GM21390 (cell line): ENCODE data around the gene TMEM151B.

Experiments
- ATAC-seq: cut with Tn5 transposase; IDR thresholded peaks from one replicate; pipeline ENCODE4 v1.9.1; 2021; ENCODE audit not compliant: unreplicated experiment

TMEM151B gene

DNA sequence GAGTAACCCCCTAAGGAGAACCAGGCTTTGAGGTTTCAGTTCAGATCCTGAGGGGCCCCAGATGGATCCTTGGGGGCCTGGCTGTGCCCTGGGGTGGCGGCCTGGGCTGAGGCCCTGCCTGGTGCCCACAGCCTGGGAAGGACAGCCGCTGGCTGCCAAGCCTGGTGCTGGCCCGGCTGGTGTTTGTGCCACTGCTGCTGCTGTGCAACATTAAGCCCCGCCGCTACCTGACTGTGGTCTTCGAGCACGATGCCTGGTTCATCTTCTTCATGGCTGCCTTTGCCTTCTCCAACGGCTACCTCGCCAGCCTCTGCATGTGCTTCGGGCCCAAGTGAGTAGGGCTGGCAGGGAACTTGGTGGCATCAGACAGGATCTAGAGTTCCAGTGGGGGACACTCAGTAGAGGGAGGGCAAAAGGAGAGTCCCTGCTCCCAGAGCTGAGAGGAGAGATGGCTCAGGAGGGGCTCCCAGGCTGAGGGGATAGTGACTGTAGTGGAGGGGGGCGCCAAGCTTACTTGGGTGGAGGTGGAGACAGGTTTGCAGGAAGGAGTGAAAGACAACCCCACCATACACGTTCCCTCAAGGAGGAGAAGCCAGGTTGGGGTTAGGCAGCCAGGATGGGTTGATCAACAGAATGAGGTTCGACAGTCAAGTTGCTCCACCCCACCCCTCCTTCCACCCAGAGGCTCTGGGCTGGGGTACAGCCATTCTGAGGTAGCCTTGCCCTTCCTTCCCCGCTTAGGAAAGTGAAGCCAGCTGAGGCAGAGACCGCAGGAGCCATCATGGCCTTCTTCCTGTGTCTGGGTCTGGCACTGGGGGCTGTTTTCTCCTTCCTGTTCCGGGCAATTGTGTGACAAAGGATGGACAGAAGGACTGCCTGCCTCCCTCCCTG, 37.3 kb upstream of the TMEM151B start:
- ATAC-seq: no peak

DNA sequence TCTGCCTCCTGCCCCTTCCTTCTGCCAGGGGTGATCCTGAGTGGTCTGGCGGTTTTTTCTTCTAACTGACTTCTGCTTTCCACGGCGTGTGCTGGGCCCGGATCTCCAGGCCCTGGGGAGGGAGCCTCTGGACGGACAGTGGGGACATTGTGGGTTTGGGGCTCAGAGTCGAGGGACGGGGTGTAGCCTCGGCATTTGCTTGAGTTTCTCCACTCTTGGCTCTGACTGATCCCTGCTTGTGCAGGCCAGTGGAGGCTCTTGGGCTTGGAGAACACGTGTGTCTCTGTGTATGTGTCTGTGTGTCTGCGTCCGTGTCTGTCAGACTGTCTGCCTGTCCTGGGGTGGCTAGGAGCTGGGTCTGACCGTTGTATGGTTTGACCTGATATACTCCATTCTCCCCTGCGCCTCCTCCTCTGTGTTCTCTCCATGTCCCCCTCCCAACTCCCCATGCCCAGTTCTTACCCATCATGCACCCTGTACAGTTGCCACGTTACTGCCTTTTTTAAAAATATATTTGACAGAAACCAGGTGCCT, 36.6 kb upstream of the TMEM151B start:
- ATAC-seq: no peak

DNA sequence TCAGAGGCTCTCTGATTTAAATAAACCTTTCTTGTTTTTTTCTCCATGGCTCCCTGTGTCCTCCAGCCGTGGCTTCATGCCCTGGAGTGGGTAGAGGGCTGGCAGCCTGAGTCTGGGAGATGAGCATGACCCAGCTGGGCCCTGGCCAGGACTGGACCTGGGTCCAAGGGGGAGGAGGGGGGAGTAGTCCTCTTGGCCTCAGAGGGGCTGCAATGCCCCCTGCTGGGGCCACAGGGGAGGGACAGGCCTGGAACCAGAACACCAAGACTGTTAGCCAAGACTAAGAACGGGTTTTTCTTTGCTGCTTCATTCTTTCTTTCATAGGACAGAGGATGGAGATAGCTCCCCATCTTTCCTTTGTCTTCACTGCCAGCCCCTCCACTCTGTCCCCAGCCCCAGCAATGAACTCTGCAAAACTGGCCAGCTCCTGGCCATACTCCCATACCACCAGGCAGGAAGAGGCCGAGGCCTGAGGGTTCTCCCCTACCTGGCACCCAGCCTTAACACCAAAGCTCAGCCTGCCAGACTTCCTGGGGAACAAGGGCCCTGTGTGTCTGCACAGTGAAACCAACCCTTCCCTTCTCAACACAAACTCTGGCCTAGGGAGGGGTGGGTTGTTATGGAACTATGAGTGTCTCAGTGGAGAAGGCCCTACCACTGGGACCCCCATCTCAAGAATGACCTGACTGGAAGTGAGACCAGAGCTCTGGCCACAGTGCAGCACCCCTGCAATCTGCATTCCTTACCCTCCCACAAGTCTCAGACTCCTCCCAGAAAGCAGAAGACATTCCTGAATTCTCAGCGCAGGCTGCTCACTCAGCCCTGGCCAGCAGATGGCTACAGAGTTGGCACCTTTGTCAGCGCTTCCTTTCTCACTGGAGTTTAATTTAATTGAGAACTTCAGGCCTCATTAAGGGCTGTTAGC, 35.9 kb upstream of the TMEM151B start:
- no peak for ATAC-seq

GRCh38 chr6:44235269-44235668, 35.0 kb upstream of the TMEM151B start:
- no peak for ATAC-seq

DNA sequence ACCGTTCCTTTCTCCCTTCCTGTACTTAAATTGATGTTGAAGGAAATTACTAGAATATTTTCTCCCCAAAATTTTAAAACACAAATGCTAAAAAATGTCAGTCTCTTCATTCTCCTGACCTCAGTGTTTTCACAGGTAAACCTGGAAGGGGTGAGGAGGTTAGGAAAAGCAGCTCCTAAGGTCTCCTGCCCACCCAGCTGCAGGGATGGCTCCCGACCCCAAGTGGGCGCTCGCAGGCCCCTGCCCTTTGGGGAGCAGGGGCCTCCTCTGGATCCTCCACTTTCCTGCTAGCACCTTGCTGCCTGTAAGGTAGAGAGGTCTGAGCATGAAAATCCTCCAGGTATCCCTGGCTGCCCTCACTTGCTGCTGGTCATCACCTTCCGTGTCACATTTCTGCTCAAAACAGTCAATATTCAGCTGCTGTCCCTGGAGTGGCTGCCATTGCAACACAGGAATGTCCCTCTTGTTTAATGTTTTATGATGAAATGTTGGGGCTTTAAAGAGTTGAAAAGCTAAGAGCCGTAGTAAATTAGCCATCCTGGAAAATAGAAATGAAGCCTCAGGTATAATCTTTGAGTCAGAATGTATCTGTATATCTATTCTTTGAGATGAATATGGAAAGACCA, 34.2 kb upstream of the TMEM151B start:
- no peak for ATAC-seq

- peak; percentile 66 for ATAC-seq
Measured at GRCh38 chr6:44237021-44237812, 33.0 kb upstream of the TMEM151B start.

DNA sequence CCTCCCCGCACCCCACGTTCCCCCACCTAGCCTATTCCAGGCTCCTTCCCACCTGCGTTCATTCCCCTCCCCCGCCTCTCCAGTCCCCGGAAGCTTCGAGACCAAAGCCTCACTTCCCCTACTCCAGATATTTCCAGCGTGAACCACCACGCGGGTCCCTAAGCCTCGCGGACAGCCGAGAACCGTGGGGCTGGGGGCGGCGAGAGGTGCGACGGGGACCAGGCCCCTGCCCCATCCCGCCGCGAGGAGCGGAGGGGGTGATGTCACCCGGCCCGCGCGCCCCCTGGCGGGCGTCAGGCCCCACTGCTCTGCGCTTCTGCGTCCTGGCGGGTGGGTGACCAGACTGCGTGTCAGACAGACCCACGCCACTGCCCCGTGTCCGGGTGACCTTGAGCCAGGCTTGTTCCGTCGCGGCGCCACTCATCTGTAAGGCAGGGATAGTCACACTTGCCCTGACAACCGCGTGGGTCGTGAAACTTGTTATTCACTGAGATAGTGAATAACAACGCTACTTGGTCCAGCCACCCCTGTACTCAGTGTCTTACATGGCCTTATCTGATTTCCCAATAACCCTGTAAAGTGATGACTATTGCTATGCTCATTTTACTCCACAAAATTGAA, 32.3 kb upstream of the TMEM151B start:
- ATAC-seq: peak; percentile 87

DNA sequence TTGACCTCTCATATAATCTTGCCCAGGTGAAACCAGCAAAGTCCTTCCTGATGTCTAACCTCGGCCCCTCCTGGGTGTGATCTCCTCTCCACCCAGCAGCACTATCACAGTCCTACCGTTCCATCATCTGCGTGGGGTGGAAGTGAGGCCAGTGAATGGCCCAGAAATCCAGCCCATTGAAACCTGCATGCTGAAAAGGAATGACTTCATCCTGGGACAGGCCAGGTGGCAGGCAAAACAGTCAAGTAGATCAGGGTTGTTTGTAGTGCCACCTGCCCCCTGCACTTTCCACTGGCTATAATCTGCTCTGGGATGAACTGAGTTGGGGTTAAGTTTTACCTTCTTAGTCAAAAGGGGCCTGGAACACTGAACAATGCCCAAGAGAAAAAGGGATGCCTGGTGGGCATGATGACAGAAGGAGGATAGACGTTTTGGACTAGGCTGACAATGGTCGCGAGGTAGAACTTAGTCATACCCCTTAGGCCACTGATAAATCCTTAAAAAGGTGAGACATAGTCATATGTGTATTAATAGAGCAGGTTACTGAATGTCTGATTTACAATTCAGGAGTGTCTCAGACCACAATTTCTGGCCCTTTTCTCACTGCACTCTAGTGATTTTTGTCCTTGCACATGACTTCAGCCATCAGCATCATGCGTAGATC, 31.4 kb upstream of the TMEM151B start:
- no peak for ATAC-seq

DNA sequence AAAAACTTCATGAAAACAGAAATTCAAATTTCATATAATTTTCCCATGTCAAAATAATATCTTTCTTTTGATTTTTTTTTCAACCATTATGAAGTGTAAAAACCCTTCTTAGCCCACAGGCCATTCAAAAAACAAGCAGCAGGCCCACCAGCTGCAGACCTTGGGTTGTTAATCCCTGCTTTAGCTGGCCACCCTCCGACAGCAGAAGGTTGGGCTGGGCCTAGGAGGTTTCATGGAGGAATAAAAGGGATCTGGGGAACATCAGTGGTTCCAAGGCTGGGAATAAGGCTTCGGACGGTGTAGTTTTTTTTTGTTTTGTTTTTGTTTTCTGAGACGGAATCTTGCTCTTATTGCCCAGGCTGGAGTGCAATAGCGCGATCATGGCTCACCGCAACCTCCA, 26.9 kb upstream of the TMEM151B start:
- ATAC-seq: no peak

DNA sequence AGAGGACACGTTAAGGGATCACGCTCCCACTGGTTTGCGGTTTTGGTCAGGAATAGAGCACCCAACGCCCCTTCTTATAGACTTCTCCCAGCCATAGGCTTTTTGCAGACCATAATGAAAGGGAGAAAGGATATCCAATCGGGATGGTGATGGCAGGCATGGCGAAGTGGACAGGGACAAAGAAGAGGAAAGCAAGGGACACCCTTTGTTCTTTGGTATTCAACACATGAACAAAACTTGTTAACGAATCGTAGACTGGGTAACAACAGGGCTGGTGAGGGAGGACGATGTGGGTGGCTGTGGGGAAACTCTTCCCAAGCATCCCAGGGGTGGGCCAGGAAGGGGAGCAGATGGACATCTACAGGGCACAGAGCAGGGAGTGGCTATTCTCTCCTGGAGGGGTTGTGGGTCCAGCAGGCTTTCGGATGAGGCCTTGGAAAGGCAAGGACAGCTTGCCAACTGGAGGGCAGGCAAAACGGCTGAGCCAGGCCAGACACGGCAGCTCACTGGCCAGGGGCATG, 24.8 kb upstream of the TMEM151B start:
- no peak for ATAC-seq

DNA sequence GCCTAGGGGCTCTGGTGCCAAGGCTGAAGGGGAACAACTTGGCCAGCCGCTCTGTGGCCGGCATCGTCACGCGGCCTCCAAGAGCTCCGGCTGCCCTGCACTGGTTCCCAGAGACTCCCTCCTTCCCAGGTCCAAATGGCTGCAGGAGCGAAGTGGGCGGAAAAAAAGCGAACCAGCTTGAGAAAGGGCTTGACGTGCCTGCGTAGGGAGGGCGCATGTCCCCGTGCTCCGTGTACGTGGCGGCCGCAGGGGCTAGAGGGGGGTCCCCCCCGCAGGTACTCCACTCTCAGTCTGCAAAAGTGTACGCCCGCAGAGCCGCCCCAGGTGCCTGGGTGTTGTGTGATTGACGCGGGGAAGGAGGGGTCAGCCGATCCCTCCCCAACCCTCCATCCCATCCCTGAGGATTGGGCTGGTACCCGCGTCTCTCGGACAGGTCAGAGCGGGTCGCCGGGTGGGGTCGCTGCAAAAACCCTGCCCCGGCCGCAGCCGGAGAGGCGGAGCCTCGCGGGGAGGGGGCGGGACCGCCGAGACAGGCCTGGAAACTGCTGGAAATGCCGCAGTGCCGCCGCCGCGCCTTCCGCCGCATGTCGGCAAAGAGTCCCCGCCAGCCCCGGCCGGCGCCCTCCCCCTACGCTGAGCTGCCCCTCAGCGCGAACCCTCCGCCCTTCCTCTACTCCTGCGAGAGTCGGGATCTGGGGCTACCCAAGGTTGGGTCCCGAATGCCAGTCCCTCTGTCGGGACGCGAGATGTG, 24.2 kb upstream of the TMEM151B start:
- ATAC-seq: peak; percentile 55

GRCh38 chr6:44246663-44247337, 23.4 kb upstream of the TMEM151B start, which contains the start of gene HSP90AB1:
Gene HSP90AB1 (plus strand): TSS chr6:44247101. CDS start chr6:44248630, 1,529 bp downstream.
- ATAC-seq: peak; percentile 52

DNA sequence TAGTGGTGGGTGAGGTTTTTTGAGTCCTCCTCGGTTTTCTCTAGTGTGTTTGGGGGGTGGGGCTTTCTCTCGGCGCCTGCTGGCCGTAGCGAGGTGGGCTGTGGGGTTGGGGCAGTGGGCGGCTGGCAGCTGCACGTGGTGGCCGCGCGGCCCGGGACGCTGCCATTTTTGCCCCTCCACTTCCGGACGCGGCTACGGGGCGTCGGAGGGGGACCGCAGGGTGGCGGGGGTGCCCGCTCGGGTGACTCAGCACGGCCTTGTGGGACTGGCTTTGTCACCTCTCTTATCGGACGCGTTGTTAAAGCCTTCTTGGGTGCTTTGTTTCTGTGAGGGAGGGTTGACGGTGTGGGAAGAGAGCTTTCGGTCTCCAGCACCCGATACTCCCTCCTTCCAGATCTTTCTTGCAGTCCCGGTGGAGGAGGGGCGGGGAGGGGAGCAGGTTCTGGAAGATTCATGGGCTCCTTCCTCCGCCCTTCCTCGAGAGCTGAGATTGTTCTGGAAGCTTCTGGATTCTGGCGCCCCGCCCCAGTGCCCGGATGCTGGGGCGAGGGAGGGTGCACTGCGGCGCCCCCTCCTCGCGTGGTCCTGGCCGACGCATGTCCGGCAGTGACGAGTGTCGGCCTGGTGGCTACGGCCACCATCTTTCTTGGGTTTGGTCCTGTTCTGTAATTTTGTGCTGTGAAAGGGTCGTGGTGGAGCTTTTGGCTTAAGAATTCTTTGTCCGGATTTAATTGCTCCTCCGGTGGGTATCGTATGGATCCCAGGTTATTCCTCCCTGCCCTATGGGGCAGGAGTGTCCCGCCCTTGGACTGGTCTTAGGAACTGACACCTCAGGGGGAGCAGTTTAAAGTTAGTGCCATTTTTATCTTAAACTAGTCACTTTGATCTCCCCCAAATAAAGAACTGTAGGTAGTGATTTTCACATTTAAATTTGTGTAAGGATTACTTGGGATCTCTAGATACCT, 22.6 kb upstream of the TMEM151B start:
- ATAC-seq: peak; percentile 25

- ATAC-seq: no peak
Measured at GRCh38 chr6:44248579-44248978, 21.7 kb upstream of the TMEM151B start.

DNA sequence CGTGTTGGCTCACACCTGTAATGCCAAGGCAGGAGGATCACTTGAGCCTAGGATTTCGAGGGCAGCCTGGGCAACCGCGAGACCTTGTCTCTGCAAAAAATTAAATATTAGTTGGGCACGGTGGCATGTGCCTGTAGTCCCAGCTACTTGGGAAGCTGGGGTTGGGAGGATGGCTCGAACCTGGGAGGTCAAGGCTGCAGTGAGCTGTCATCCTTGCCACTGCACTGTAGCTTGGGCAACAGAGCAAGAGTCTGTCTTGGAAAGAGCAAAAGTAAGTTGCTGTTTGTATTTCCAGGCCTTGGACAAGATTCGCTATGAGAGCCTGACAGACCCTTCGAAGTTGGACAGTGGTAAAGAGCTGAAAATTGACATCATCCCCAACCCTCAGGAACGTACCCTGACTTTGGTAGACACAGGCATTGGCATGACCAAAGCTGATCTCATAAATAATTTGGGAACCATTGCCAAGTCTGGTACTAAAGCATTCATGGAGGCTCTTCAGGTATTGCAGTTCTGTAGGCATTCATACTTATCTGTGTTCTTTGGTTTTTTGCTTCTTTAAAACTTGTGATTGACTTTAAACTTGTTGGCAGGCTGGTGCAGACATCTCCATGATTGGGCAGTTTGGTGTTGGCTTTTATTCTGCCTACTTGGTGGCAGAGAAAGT, 21.0 kb upstream of the TMEM151B start:
- no peak for ATAC-seq
